ENCODE data around the gene TYROBP. TPM values are rescaled to one million over a fixed set of nuclear protein-coding genes. Genes with fewer than 3 reads are reported as not detected.
"Not testable (repeated sequence)": the region's sequence is repeated elsewhere in the genome, so short reads cannot be mapped to it uniquely, and the experiment has no call there.

The TYROBP gene
- total RNA-seq, 1 donor = not detected

DNA sequence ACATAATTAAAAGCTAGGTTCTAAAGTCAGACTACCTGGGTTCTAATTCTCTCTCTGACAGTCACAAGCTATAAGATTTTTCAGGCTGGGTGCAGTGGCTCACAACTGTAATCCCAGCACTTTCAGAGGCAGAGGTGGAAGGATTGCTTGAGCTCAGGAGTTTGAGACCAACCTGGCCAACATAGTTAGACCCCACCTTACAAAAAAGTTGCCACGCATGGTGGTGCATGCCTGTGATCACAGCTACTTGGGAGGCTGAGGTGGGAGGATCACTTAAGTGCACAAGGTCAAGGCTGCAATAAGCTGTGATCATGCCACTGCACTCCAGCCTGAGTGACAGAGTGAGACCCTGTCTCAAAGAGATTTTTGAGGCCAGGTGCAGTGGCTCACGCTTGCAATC, 13.8 kb downstream of the TYROBP start:
- TF ChIP-seq, protein P1, sequence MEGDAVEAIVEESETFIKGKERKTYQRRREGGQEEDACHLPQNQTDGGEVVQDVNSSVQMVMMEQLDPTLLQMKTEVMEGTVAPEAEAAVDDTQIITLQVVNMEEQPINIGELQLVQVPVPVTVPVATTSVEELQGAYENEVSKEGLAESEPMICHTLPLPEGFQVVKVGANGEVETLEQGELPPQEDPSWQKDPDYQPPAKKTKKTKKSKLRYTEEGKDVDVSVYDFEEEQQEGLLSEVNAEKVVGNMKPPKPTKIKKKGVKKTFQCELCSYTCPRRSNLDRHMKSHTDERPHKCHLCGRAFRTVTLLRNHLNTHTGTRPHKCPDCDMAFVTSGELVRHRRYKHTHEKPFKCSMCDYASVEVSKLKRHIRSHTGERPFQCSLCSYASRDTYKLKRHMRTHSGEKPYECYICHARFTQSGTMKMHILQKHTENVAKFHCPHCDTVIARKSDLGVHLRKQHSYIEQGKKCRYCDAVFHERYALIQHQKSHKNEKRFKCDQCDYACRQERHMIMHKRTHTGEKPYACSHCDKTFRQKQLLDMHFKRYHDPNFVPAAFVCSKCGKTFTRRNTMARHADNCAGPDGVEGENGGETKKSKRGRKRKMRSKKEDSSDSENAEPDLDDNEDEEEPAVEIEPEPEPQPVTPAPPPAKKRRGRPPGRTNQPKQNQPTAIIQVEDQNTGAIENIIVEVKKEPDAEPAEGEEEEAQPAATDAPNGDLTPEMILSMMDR (IDR thresholded peaks at IDR 0.05; ENCODE audit: insufficient read depth, low read depth, low read length) = no peak
- no peak overlapping the region for H3K4me3 ChIP-seq (ENCODE audit: low read depth, low read length)
- no peak for DNase-seq (ENCODE audit: low read depth)

DNA sequence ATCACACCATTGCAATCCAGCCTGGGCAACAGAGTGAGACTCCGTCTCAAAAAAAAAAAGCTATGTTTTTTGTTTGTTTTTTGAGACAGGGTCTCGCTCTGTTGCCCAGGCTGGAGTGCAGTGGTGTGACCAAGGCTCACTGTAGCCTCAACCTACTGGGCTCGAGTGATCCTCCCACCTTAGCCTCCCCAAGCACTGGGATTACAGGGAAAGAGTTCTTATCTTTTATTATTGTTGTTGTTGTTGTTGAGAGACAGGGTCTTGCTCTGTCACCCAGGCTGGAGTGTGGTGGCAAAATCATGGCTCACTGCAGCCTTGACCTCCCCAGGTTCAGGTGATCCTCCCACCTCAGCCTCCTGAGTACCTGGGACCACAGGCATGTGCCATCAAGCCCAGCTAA, 16.3 kb downstream of the TYROBP start:
- H3K4me3 ChIP-seq (ENCODE audit: low read depth, low read length); DNase-seq (ENCODE audit: low read depth): not testable (repeated sequence)

DNA sequence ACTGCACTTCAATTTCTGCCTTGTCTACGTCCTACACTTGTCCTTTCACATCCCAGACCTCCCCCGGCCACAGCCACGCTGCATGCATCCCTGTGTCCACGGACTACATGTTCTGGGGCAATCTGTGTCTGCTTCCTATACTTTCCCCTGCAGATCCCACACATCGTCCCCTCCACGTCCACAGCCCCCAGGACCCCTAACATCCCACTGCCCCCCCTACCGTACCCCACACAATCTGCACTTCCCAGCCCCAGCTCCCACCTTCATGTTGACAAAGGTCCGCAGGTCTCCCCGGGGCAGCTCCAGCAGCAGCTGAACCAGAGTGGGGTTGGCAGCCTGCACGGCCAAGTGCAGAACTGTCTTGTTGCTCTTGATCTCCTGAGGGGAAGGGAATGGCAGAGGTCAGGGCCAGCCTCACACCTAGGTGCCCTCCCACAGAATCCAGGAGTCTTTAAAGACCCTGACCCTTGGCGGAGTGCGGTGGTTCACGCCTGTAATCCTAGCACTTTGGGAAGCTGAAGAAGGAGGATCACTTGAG, 17.9 kb downstream of the TYROBP start:
- H3K4me3 ChIP-seq (ENCODE audit: low read depth, low read length) = no peak overlapping the region
- TF ChIP-seq, protein P1 (IDR thresholded peaks at IDR 0.05; ENCODE audit: insufficient read depth, low read depth, low read length) = no peak
- no peak for DNase-seq (ENCODE audit: low read depth)

DNA sequence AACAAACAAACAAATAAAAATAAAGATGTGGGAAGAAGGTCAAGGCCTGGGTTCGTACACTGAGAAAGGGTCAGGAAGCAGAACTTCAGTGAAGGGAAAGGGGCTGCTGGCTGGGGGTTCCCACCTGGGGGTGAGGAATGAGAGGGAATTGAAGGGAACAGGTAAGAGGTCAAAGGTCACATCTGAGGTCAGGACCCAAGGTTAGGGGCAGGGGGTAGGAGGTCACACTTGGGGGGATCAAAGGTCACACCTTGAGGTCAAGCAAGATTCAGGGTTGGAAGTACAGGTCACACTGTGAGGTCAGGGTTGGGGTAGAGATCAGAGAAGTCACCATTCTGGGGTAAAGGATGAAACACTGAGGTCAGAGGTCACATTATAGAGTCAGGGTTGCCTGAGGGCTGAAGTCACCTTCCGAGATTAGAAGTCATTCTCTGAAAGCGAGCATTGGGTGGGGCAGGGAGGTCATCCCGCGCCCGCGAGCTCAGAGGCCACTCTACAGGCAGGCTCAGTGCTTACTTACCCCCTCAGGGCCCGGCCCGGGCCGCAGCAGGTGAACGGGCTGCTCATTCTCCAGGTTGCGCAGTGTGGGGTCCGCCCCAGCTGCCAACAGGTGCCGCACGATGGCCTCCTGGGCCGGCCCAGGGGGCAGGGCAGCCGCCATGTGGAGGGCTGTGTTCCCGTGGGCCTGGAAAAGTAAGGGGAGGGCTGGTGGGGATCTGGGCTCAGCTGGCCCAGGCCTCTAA, 18.6 kb downstream of the TYROBP start:
- no peak for DNase-seq (ENCODE audit: low read depth)
- H3K4me3 ChIP-seq (ENCODE audit: low read depth, low read length) = no peak overlapping the region
- TF ChIP-seq, protein P1 (IDR thresholded peaks at IDR 0.05; ENCODE audit: insufficient read depth, low read depth, low read length) = no peak

DNA sequence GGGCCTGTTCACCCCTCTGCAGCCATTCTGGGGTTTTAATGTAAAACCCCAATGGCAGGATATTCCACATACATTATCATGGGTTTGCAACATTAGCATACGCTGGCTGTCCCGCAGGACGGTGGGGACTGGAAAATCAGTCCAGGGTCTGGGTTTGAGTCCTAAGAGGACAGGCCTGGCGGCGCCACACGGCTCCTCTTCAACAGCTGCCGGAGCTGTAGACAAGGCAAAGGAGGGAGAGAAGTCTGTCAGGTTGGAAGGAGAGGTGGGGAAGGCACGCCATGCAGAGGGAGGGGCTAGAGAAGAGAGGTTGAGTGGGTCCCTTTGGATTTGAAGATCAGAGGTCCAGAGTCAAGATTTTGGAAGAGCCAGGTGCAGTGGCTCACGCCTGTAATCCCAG, 19.7 kb downstream of the TYROBP start:
- TF ChIP-seq, protein P1 (IDR thresholded peaks at IDR 0.05; ENCODE audit: insufficient read depth, low read depth, low read length) = no peak
- no peak for DNase-seq (ENCODE audit: low read depth)

DNA sequence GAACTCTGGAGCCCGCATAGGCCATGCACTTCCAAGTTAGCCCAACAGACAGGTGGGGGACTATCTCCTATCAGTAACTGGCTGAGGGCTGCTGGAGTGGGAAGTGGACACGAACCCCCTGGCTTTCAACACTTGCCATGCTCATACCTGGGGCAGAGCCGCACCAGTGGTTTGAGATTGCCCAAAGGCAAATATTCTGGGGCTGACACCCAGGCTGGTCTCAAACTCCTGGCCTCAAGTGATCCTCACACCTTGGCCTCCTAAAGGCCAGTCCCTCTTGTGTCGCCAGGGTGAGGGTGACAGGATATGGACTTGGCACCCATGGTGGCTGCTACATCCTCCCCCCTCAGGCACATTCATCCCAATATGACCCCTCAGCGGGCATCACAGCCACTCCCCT, 20.9 kb downstream of the TYROBP start:
- TF ChIP-seq, protein P1 (IDR thresholded peaks at IDR 0.05; ENCODE audit: insufficient read depth, low read depth, low read length) = no peak
- DNase-seq (ENCODE audit: low read depth) = no peak
- no peak overlapping the region for H3K4me3 ChIP-seq (ENCODE audit: low read depth, low read length)

More for the DNA sequence above, 19.7 kb downstream of the TYROBP start:
- no peak overlapping the region for H3K4me3 ChIP-seq (ENCODE audit: low read depth, low read length)

DNA sequence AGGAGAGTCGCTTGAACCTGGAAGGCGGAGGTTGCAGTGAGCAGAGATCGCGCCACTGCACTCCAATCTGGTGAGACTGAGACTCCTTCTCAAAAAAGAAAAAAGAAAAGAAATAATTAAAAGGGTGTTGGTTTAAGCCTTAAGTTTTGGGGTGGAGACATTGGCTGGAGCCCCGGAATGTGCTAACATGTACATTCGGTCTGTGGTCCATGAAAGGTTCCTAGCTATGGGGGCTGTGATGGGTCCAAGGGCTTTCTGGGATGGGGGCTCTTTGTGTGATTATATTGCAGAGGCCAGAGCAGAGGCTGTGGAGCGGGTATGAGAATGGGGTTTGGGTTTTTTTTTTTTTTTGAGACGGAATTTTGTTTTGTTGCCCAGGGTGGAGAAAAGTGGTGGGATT, 22.2 kb downstream of the TYROBP start:
- DNase-seq (ENCODE audit: low read depth) = no peak
- H3K4me3 ChIP-seq (ENCODE audit: low read depth, low read length) = no peak overlapping the region
- TF ChIP-seq, protein P1 (IDR thresholded peaks at IDR 0.05; ENCODE audit: insufficient read depth, low read depth, low read length) = no peak
